Fibroblast of lung (primary cell): ENCODE results near the gene NPHP3.

Experiments
- CTCF ChIP-seq, 2 donors: IDR thresholded peaks in 1 of 2; conservative IDR thresholded peaks in 1 of 2; 1 replicate in 1 of 2; 2 replicates in 1 of 2; pipeline ENCODE4 v1.5.1; 2011 to 2012; ENCODE audit warnings: low read length in 2 of 2, control low read depth in 1 of 2, inconsistent platforms in 1 of 2, low read depth in 1 of 2, mild to moderate bottlenecking in 1 of 2
- EZH2 ChIP-seq: IDR thresholded peaks from 2 replicates; pipeline ENCODE4 v1.5.1; 2012; ENCODE audit warnings: low read length, control low read depth, mild to moderate bottlenecking; ENCODE audit errors: missing control alignments

- no peak for TF ChIP-seq CTCF (conservative IDR thresholded peaks at IDR 0.05 in 1 of 2, IDR thresholded peaks at IDR 0.05 in 1 of 2; ENCODE audit: low read depth in 1 of 2, low read length in 2 of 2)
- TF ChIP-seq EZH2: no peak
Measured at GRCh38 chr3:132753946-132754345, 31.7 kb upstream of the NPHP3 start.
